Breast epithelium (tissue), 3 donors: ENCODE data around the gene NEDD4L.

Experiments used
- CTCF ChIP-seq, 3 donors: fragments of 450-650 bp; IDR thresholded peaks; one replicate each; pipeline ENCODE4 v1.5.1; 2016 to 2017; ENCODE audit warnings: antibody characterized with exemption in 3 of 3, mild to moderate bottlenecking in 3 of 3, moderate library complexity in 3 of 3
- POLR2A ChIP-seq: fragments of 450-650 bp; IDR thresholded peaks from one replicate; pipeline ENCODE4 v1.6.1; 2016; ENCODE audit warnings: antibody characterized with exemption, mild to moderate bottlenecking, moderate library complexity
- POLR2AphosphoS5 ChIP-seq, 3 donors: sonication (generic); formaldehyde crosslinking; IDR thresholded peaks; one replicate each; pipeline ENCODE4 v1.6.1; 2017; ENCODE audit warnings: antibody characterized with exemption in 3 of 3

- TF ChIP-seq POLR2AphosphoS5 (IDR thresholded peaks at IDR 0.05) (no peak), CTCF (IDR thresholded peaks at IDR 0.05) (no peak), POLR2A (no peak)
Measured at GRCh38 chr18:58348951-58349350, 304.9 kb downstream of the NEDD4L start.
